Naive thymus-derived CD4-positive, alpha-beta T cell (primary cell): Measurements from ENCODE around the gene LRCH1. TPM values are rescaled to one million over a fixed set of nuclear protein-coding genes. Genes with fewer than 3 reads are reported as not detected.

Experiments used
- ATAC-seq: fragments of 150-1000 bp; cut with Tn5 transposase; 2 replicates; pipeline ENCODE4 v1.10.0; 2021; ENCODE audit warnings: mild to moderate bottlenecking, moderate library complexity
- CTCF ChIA-PET: fragments of 350-600 bp; sonication (Branson Sonifier 250); formaldehyde crosslinking; loops from one replicate; lab custom pipeline; 2021; ENCODE audit warnings: antibody characterized with exemption; lab: Charles Lee
- POLR2A ChIA-PET: fragments of 350-600 bp; sonication (Branson Sonifier 250); formaldehyde crosslinking; loops from one replicate; lab custom pipeline; 2021; ENCODE audit warnings: antibody characterized with exemption, inconsistent platforms; lab: Charles Lee
- DNase-seq, 9 donors: peaks; one replicate each; pipeline versions ENCODE4 v3.0.0 to v3.0.0-alpha.2; 2020 to 2022; ENCODE audit warnings: mixed read lengths in 1 of 9
- H3K27ac ChIP-seq: one replicate; pipeline ENCODE4 v1.7.0; 2013; ENCODE audit warnings: mild to moderate bottlenecking, low read depth, low read length, moderate library complexity
- H3K27me3 ChIP-seq, 2 donors: one replicate each; pipeline ENCODE4 v1.7.0; 2013; ENCODE audit warnings: low read length in 2 of 2, mild to moderate bottlenecking in 2 of 2, moderate library complexity in 2 of 2; ENCODE audit not compliant: control insufficient read depth in 2 of 2, insufficient read depth in 2 of 2
- H3K36me3 ChIP-seq, 3 experiments: 1 replicate in 2 of 3; 2 replicates in 1 of 3; pipeline ENCODE4 v1.7.0; 2013; ENCODE audit warnings: low read length in 3 of 3, mild to moderate bottlenecking in 3 of 3, moderate library complexity in 1 of 3; ENCODE audit not compliant: insufficient read depth in 3 of 3, control insufficient read depth in 2 of 3
- H3K4me1 ChIP-seq, 2 donors: one replicate each; pipeline ENCODE4 v1.7.0; 2013; ENCODE audit warnings: low read length in 2 of 2, mild to moderate bottlenecking in 2 of 2, moderate library complexity in 1 of 2; ENCODE audit not compliant: control insufficient read depth in 2 of 2, insufficient read depth in 2 of 2
- H3K4me3 ChIP-seq: 2 replicates; pipeline ENCODE4 v1.7.0; 2013; ENCODE audit warnings: mild to moderate bottlenecking, low read length
- H3K9me3 ChIP-seq, 3 experiments: 1 replicate in 2 of 3; 2 replicates in 1 of 3; pipeline ENCODE4 v1.7.0; 2013; ENCODE audit warnings: low read length in 3 of 3; ENCODE audit not compliant: control insufficient read depth in 2 of 3
- H3K27ac Mint-ChIP-seq, 9 donors: one replicate each; pipeline ENCODE4 v1.8.0; 2020 to 2022; ENCODE audit warnings: mixed read lengths in 9 of 9, mild to moderate bottlenecking in 8 of 9, moderate library complexity in 5 of 9, inconsistent platforms in 2 of 9
- H3K27me3 Mint-ChIP-seq, 5 donors: one replicate each; pipeline ENCODE4 v1.8.0; 2021 to 2022; ENCODE audit warnings: mixed read lengths in 5 of 5, mild to moderate bottlenecking in 1 of 5
- H3K36me3 Mint-ChIP-seq, 5 donors: one replicate each; pipeline ENCODE4 v1.8.0; 2020 to 2022; ENCODE audit warnings: mixed read lengths in 5 of 5, mild to moderate bottlenecking in 3 of 5, inconsistent platforms in 1 of 5
- H3K4me1 Mint-ChIP-seq, 7 donors: one replicate each; pipeline ENCODE4 v1.8.0; 2020 to 2022; ENCODE audit warnings: mixed read lengths in 7 of 7, mild to moderate bottlenecking in 3 of 7, inconsistent platforms in 1 of 7
- H3K4me3 Mint-ChIP-seq, 10 donors: one replicate each; pipeline ENCODE4 v1.8.0; 2020 to 2022; ENCODE audit warnings: mild to moderate bottlenecking in 10 of 10, mixed read lengths in 10 of 10, moderate library complexity in 6 of 10, inconsistent platforms in 2 of 10
- H3K9me3 Mint-ChIP-seq, 11 donors: one replicate each; pipeline ENCODE4 v1.8.0; 2020 to 2022; ENCODE audit warnings: mixed read lengths in 11 of 11, mild to moderate bottlenecking in 4 of 11, inconsistent platforms in 1 of 11, moderate library complexity in 1 of 11
- intact Hi-C, 2 donors: fragments of 100-400 bp; cut with micrococcal nuclease; formaldehyde crosslinking; loops; one replicate each; pipeline ENCODE4 v1.15.1; 2023
- polyA plus RNA-seq, 2 donors: library from polyadenylated mRNA; unstranded; fragments of 300-500 nt; fragmentation: Illumina TruSeq; gene quantifications; one replicate each; pipeline ENCODE4 v1.2.3, GENCODE V29; 2021
- total RNA-seq, 6 experiments: library from RNA in 5 of 6; stranded (reverse) in 5 of 6; gene quantifications; 1 replicate in 5 of 6; 2 replicates in 1 of 6; pipeline ENCODE4 v1.2.3 and lab custom pipeline; 2021 to 2026

Gene LRCH1
- total and polyA plus RNA-seq, 7 experiments from 2014 or later = 4.1 to 24.2 (median 15.2) TPM

GRCh38 chr13:46698910-46699460 is 146.0 kb downstream of the LRCH1 start:
- peaks cover 14 to 73% (median 40%) of the 10 kb centered on the region in 5 donors for H3K36me3 Mint-ChIP-seq
- no peak overlapping the region for H3K4me3 Mint-ChIP-seq
- Histone ChIP-seq H3K27ac (no peak overlapping the region), H3K9me3 (no peaks in the 10 kb centered on the region), H3K4me1 (no peaks in the 10 kb centered on the region), H3K27me3 (no peaks in the 10 kb centered on the region), H3K36me3 (peaks cover 3 to 55% (median 6%) of the 10 kb centered on the region in 3 experiments), H3K4me3 (no peak overlapping the region)
- DNase-seq (no peak), ATAC-seq (no peak)
- CTCF ChIA-PET = no interaction called here
- peaks cover 0 to 1% (median 0%) of the 10 kb centered on the region in 11 donors for H3K9me3 Mint-ChIP-seq
- no peak overlapping the region for H3K27ac Mint-ChIP-seq
- no peaks in the 10 kb centered on the region for H3K4me1 Mint-ChIP-seq
- intact Hi-C loops = no loop called here
- POLR2A ChIA-PET = no interaction called here
- H3K27me3 Mint-ChIP-seq = no peaks in the 10 kb centered on the region

GRCh38 chr13:46712524-46712923 is 159.6 kb downstream of the LRCH1 start:
- Mint-ChIP-seq H3K27me3 (no peaks in the 10 kb centered on the region), H3K27ac (peak overlapping the region in 1 of 9 donors; percentile 52), H3K9me3 (no peaks in the 10 kb centered on the region), H3K36me3 (peaks cover 0 to 38% (median 13%) of the 10 kb centered on the region in 5 donors), H3K4me1 (no peaks in the 10 kb centered on the region), H3K4me3 (no peak overlapping the region)
- peaks cover 0 to 11% (median 0%) of the 10 kb centered on the region in 3 experiments for H3K36me3 ChIP-seq
- H3K4me1 ChIP-seq = no peaks in the 10 kb centered on the region
- POLR2A ChIA-PET = no interaction called here
- CTCF ChIA-PET = no interaction called here
- no peak overlapping the region for H3K4me3 ChIP-seq
- no peaks in the 10 kb centered on the region for H3K27me3 ChIP-seq
- H3K9me3 ChIP-seq = no peaks in the 10 kb centered on the region
- ATAC-seq (no peak), DNase-seq (no peak)
- intact Hi-C loops = no loop called here
- H3K27ac ChIP-seq = no peak overlapping the region

GRCh38 chr13:46715363-46715762 is 162.4 kb downstream of the LRCH1 start:
- ChIA-PET CTCF (interaction anchor here (1.5 kb wide), 1 partner anchor 164 kb away, joined by 4 read pairs; no protein-coding TSS in a partner anchor), POLR2A (no interaction called here)
- DNase-seq = no peak
- H3K4me3 Mint-ChIP-seq = no peak overlapping the region
- H3K9me3 ChIP-seq = no peaks in the 10 kb centered on the region
- no peaks in the 10 kb centered on the region for H3K27me3 Mint-ChIP-seq
- H3K27me3 ChIP-seq = no peaks in the 10 kb centered on the region
- H3K27ac Mint-ChIP-seq = no peak overlapping the region
- no peak overlapping the region for H3K4me3 ChIP-seq
- H3K36me3 Mint-ChIP-seq = peaks cover 0 to 26% (median 4%) of the 10 kb centered on the region in 5 donors
- no peaks in the 10 kb centered on the region for H3K9me3 Mint-ChIP-seq
- H3K4me1 Mint-ChIP-seq = no peaks in the 10 kb centered on the region
- H3K36me3 ChIP-seq = peaks cover 0 to 6% (median 0%) of the 10 kb centered on the region in 3 experiments
- intact Hi-C loops = no loop called here
- H3K27ac ChIP-seq = no peak overlapping the region
- no peak for ATAC-seq
- H3K4me1 ChIP-seq = no peaks in the 10 kb centered on the region

- Histone ChIP-seq H3K4me1 (no peaks in the 10 kb centered on the region), H3K9me3 (no peaks in the 10 kb centered on the region), H3K27ac (no peak overlapping the region), H3K27me3 (no peaks in the 10 kb centered on the region), H3K36me3 (peaks cover 0 to 6% (median 0%) of the 10 kb centered on the region in 3 experiments), H3K4me3 (no peak overlapping the region)
- ATAC-seq (no peak), DNase-seq (no peak)
- no peak overlapping the region for H3K27ac Mint-ChIP-seq
- no peaks in the 10 kb centered on the region for H3K27me3 Mint-ChIP-seq
- H3K9me3 Mint-ChIP-seq = no peaks in the 10 kb centered on the region
- POLR2A ChIA-PET = no interaction called here
- H3K4me1 Mint-ChIP-seq = no peaks in the 10 kb centered on the region
- CTCF ChIA-PET = interaction anchor here (0.6 to 1.2 kb wide), 4 partner anchors 34 to 1089 kb away, joined by 3 to 9 read pairs (median 4); no protein-coding TSS in a partner anchor
- H3K36me3 Mint-ChIP-seq = peaks cover 0 to 15% (median 4%) of the 10 kb centered on the region in 5 donors
- no peak overlapping the region for H3K4me3 Mint-ChIP-seq
- intact Hi-C loops = no loop called here
Measured at GRCh38 chr13:46716821-46717220, 163.9 kb downstream of the LRCH1 start.

- CTCF ChIA-PET = interaction anchor here (1.2 kb wide), 1 partner anchor 165 kb away, joined by 3 read pairs; no protein-coding TSS in a partner anchor
Measured at GRCh38 chr13:46717275-46717674, 164.3 kb downstream of the LRCH1 start.

GRCh38 chr13:46717856-46718255 is 164.9 kb downstream of the LRCH1 start:
- H3K4me3 ChIP-seq = no peak overlapping the region
- Mint-ChIP-seq H3K27ac (peak overlapping the region in 2 of 9 donors; percentile 38 to 61), H3K9me3 (no peaks in the 10 kb centered on the region), H3K4me1 (no peaks in the 10 kb centered on the region), H3K36me3 (peaks cover under 1 to 14% (median 4%) of the 10 kb centered on the region in 5 donors), H3K27me3 (no peaks in the 10 kb centered on the region), H3K4me3 (no peak overlapping the region)
- ChIA-PET CTCF (no interaction called here), POLR2A (no interaction called here)
- no peak for DNase-seq
- ATAC-seq = no peak
- intact Hi-C loops = no loop called here
- no peaks in the 10 kb centered on the region for H3K36me3 ChIP-seq
- no peak overlapping the region for H3K27ac ChIP-seq
- no peaks in the 10 kb centered on the region for H3K4me1 ChIP-seq
- no peaks in the 10 kb centered on the region for H3K9me3 ChIP-seq
- no peaks in the 10 kb centered on the region for H3K27me3 ChIP-seq

More at GRCh38 chr13:46717275-46717674, 164.3 kb downstream of the LRCH1 start:
- no peak overlapping the region for H3K27ac ChIP-seq
- peaks cover 0 to 12% (median 4%) of the 10 kb centered on the region in 5 donors for H3K36me3 Mint-ChIP-seq
- no peaks in the 10 kb centered on the region for H3K27me3 ChIP-seq
- no peaks in the 10 kb centered on the region for H3K4me1 ChIP-seq
- H3K4me3 ChIP-seq = no peak overlapping the region
- H3K9me3 Mint-ChIP-seq = no peaks in the 10 kb centered on the region
- no peaks in the 10 kb centered on the region for H3K9me3 ChIP-seq
- POLR2A ChIA-PET = no interaction called here
- H3K36me3 ChIP-seq = peaks cover 0 to 2% (median 0%) of the 10 kb centered on the region in 3 experiments
- no peak for ATAC-seq
- no peak overlapping the region for H3K27ac Mint-ChIP-seq
- H3K27me3 Mint-ChIP-seq = no peaks in the 10 kb centered on the region
- DNase-seq = no peak
- intact Hi-C loops = no loop called here
- H3K4me1 Mint-ChIP-seq = no peaks in the 10 kb centered on the region
- no peak overlapping the region for H3K4me3 Mint-ChIP-seq

GRCh38 chr13:46720189-46720588 is 167.2 kb downstream of the LRCH1 start:
- no peaks in the 10 kb centered on the region for H3K4me1 ChIP-seq
- H3K9me3 Mint-ChIP-seq = peaks cover 0 to 3% (median 0%) of the 10 kb centered on the region in 11 donors
- no peaks in the 10 kb centered on the region for H3K27me3 ChIP-seq
- H3K9me3 ChIP-seq = no peaks in the 10 kb centered on the region
- POLR2A ChIA-PET = no interaction called here
- no peak overlapping the region for H3K4me3 ChIP-seq
- H3K36me3 ChIP-seq = peaks cover 0 to 14% (median 0%) of the 10 kb centered on the region in 3 experiments
- no peak overlapping the region for H3K27ac ChIP-seq
- H3K4me1 Mint-ChIP-seq = no peaks in the 10 kb centered on the region
- no peak for DNase-seq
- no peak overlapping the region for H3K4me3 Mint-ChIP-seq
- no peak overlapping the region for H3K27ac Mint-ChIP-seq
- intact Hi-C loops = no loop called here
- ATAC-seq = no peak
- H3K36me3 Mint-ChIP-seq = peaks cover 15 to 31% (median 16%) of the 10 kb centered on the region in 5 donors
- no peaks in the 10 kb centered on the region for H3K27me3 Mint-ChIP-seq
- CTCF ChIA-PET = interaction anchor here (0.5 to 3.2 kb wide), 4 partner anchors 169 to 1294 kb away, joined by 4 to 53 read pairs (median 8); partner anchors contain the start of gene LRCH1
